WTC11 (cell line): Measurements from ENCODE around the gene CD22. TPM values are rescaled to one million over a fixed set of nuclear protein-coding genes. Genes with fewer than 3 reads are reported as not detected.

ENCODE experiments used
- ATAC-seq: fragments of 200-7000 bp; cut with Tn5 transposase; 2 replicates; pipeline ENCODE4 v1.10.0; 2021; ENCODE audit warnings: mild to moderate bottlenecking, moderate library complexity
- CTCF ChIA-PET: fragments of 300-600 bp; sonication (Branson Sonifier 250); formaldehyde crosslinking; loops from one replicate; lab custom pipeline; 2021; ENCODE audit warnings: antibody characterized with exemption; lab: Charles Lee
- POLR2A ChIA-PET: fragments of 350-600 bp; sonication (Branson Sonifier 250); formaldehyde crosslinking; loops from one replicate; lab custom pipeline; 2021; ENCODE audit warnings: antibody characterized with exemption; lab: Charles Lee
- DNase-seq: peaks from one replicate; pipeline ENCODE4 v3.0.0; 2021; ENCODE audit warnings: low spot score
- H3K27ac Mint-ChIP-seq: 2 replicates; pipeline ENCODE4 v1.8.0; 2021; ENCODE audit warnings: mixed read lengths
- H3K27me3 Mint-ChIP-seq: 2 replicates; pipeline ENCODE4 v1.8.0; 2021; ENCODE audit warnings: low read depth, mild to moderate bottlenecking, moderate library complexity, mixed read lengths
- H3K36me3 Mint-ChIP-seq: 2 replicates; pipeline ENCODE4 v1.8.0; 2021; ENCODE audit warnings: mixed read lengths
- H3K4me1 Mint-ChIP-seq: 2 replicates; pipeline ENCODE4 v1.8.0; 2022; ENCODE audit warnings: mixed read lengths
- H3K4me3 Mint-ChIP-seq: 2 replicates; pipeline ENCODE4 v1.8.0; 2021; ENCODE audit warnings: mild to moderate bottlenecking, moderate library complexity, mixed read lengths
- H3K9me3 Mint-ChIP-seq: 2 replicates; pipeline ENCODE4 v1.8.0; 2021; ENCODE audit warnings: mixed read lengths
- CDX4 ChIP-seq: fragments of 250-450 bp; sonication (Bioruptor Pico); IDR thresholded peaks from 2 replicates; pipeline ENCODE4 v1.9.0; 2021; ENCODE audit warnings: moderate library complexity, mild to moderate bottlenecking, inconsistent platforms, borderline replicate concordance
- CREM ChIP-seq: sonication (generic); formaldehyde crosslinking; IDR thresholded peaks from 2 replicates; pipeline ENCODE4 v1.8.1; 2022; ENCODE audit warnings: mild to moderate bottlenecking, missing genetic modification reagents, moderate library complexity
- IRF1 ChIP-seq: sonication (generic); formaldehyde crosslinking; IDR thresholded peaks from 2 replicates; pipeline ENCODE4 v1.8.0; 2023; ENCODE audit warnings: missing genetic modification reagents
- IRF2 ChIP-seq: sonication (generic); formaldehyde crosslinking; IDR thresholded peaks from 2 replicates; pipeline ENCODE4 v1.8.0; 2022; ENCODE audit warnings: low read depth, missing genetic modification reagents, borderline replicate concordance
- KAT7 ChIP-seq: sonication (generic); formaldehyde crosslinking; IDR thresholded peaks from 2 replicates; pipeline ENCODE4 v1.8.1; 2023; ENCODE audit warnings: missing genetic modification reagents, mild to moderate bottlenecking, borderline replicate concordance
- NFYB ChIP-seq: sonication (generic); formaldehyde crosslinking; conservative IDR thresholded peaks from 2 replicates; pipeline ENCODE4 v1.8.0; 2022; ENCODE audit warnings: low read depth, missing genetic modification reagents
- OVOL2 ChIP-seq: fragments of 250-450 bp; sonication (Bioruptor Pico); IDR thresholded peaks from 2 replicates; pipeline ENCODE4 v1.9.0; 2021; ENCODE audit warnings: mild to moderate bottlenecking, borderline replicate concordance
- TCF7 ChIP-seq: sonication (generic); formaldehyde crosslinking; IDR thresholded peaks from 2 replicates; pipeline ENCODE4 v1.8.0; 2022; ENCODE audit warnings: mild to moderate bottlenecking, low read depth, missing genetic modification reagents, moderate library complexity
- ZMAT4 ChIP-seq: fragments of 250-450 bp; sonication (Bioruptor Pico); IDR thresholded peaks from 2 replicates; pipeline ENCODE4 v1.9.0; 2021; ENCODE audit warnings: mild to moderate bottlenecking
- total RNA-seq: library from RNA; stranded (reverse); gene quantifications from 3 replicates; pipeline ENCODE4 v1.2.3, GENCODE V29; 2021
- TF ChIP-seq, protein P1 (sequence below): sonication (generic); formaldehyde crosslinking; IDR thresholded peaks from 2 replicates; pipeline ENCODE4 v1.8.1; 2023; ENCODE audit warnings: mild to moderate bottlenecking, missing genetic modification reagents, moderate library complexity
- TF ChIP-seq, protein P2 (sequence below): fragments of 250-450 bp; sonication (Bioruptor Pico); IDR thresholded peaks from 2 replicates; pipeline ENCODE4 v1.9.0; 2021; ENCODE audit warnings: mild to moderate bottlenecking
- TF ChIP-seq, protein P3 (sequence below): fragments of 250-450 bp; sonication (Bioruptor Pico); IDR thresholded peaks from 2 replicates; pipeline ENCODE4 v1.9.0; 2021; ENCODE audit warnings: mild to moderate bottlenecking, borderline replicate concordance
- TF ChIP-seq, protein P4 (sequence below): sonication (generic); formaldehyde crosslinking; IDR thresholded peaks from 2 replicates; pipeline ENCODE4 v1.8.0; 2023; ENCODE audit warnings: missing genetic modification reagents, mild to moderate bottlenecking, borderline replicate concordance

The CD22 gene
- total RNA-seq, 1 experiment from 2014 or later = 0.28 TPM

DNA sequence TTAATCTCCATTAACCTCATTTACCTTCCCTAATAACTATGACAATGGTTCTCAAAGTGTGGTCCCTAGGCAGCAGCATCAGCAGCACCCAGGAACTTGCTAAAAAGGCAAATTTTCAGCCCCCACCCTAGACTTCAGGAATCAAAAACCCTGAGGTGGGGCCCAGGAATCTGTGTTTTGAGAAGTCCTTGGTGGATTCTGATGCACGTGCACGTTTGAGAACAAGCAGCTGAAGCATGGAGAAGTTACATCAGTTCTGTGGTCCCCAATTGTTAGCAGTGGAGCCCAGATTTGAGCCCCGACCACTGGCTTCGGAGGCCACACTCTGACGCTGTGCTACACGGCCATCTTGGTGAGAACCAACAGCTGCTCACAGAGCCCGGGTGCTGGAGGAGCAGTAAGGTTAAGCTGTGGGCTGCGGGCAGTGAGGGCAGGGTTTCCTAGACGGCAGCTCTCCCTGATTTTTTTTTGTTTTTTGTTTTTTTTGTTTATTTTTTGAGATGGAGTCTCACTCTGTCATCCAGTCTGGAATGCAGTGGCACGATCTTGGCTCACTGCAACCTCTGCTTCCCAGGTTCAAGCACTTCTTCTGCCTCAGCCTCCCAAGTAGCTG, 14.0 kb upstream of the CD22 start:
- H3K4me1 Mint-ChIP-seq = no peaks in the 10 kb centered on the region
- DNase-seq (no peak), ATAC-seq (no peak)
- CTCF ChIA-PET = interaction anchor here (0.6 to 1.2 kb wide), 5 partner anchors 8 to 248 kb away, joined by 3 to 4 read pairs (median 3); no protein-coding TSS in a partner anchor
- H3K27me3 Mint-ChIP-seq = no peaks in the 10 kb centered on the region
- H3K4me3 Mint-ChIP-seq = no peak overlapping the region
- TF ChIP-seq KAT7 (CRISPR knock-in tag) (no peak), CREM (CRISPR knock-in tag) (no peak), IRF2 (CRISPR knock-in tag) (no peak)
- TF ChIP-seq, protein P1, sequence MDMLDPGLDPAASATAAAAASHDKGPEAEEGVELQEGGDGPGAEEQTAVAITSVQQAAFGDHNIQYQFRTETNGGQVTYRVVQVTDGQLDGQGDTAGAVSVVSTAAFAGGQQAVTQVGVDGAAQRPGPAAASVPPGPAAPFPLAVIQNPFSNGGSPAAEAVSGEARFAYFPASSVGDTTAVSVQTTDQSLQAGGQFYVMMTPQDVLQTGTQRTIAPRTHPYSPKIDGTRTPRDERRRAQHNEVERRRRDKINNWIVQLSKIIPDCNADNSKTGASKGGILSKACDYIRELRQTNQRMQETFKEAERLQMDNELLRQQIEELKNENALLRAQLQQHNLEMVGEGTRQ = no peak
- TF ChIP-seq, protein P2, sequence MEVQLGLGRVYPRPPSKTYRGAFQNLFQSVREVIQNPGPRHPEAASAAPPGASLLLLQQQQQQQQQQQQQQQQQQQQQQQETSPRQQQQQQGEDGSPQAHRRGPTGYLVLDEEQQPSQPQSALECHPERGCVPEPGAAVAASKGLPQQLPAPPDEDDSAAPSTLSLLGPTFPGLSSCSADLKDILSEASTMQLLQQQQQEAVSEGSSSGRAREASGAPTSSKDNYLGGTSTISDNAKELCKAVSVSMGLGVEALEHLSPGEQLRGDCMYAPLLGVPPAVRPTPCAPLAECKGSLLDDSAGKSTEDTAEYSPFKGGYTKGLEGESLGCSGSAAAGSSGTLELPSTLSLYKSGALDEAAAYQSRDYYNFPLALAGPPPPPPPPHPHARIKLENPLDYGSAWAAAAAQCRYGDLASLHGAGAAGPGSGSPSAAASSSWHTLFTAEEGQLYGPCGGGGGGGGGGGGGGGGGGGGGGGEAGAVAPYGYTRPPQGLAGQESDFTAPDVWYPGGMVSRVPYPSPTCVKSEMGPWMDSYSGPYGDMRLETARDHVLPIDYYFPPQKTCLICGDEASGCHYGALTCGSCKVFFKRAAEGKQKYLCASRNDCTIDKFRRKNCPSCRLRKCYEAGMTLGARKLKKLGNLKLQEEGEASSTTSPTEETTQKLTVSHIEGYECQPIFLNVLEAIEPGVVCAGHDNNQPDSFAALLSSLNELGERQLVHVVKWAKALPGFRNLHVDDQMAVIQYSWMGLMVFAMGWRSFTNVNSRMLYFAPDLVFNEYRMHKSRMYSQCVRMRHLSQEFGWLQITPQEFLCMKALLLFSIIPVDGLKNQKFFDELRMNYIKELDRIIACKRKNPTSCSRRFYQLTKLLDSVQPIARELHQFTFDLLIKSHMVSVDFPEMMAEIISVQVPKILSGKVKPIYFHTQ = no peak
- no peaks in the 10 kb centered on the region for H3K9me3 Mint-ChIP-seq
- POLR2A ChIA-PET = no interaction called here
- H3K36me3 Mint-ChIP-seq = no peaks in the 10 kb centered on the region
- H3K27ac Mint-ChIP-seq = no peak overlapping the region

GRCh38 chr19:35315883-35316282, 13.1 kb upstream of the CD22 start:
- no peak for ATAC-seq
- H3K27ac Mint-ChIP-seq = no peak overlapping the region
- no peaks in the 10 kb centered on the region for H3K36me3 Mint-ChIP-seq
- no peak for TF ChIP-seq ZMAT4 (CRISPR knock-in tag)
- TF ChIP-seq, protein P2 = no peak
- TF ChIP-seq, protein P3, sequence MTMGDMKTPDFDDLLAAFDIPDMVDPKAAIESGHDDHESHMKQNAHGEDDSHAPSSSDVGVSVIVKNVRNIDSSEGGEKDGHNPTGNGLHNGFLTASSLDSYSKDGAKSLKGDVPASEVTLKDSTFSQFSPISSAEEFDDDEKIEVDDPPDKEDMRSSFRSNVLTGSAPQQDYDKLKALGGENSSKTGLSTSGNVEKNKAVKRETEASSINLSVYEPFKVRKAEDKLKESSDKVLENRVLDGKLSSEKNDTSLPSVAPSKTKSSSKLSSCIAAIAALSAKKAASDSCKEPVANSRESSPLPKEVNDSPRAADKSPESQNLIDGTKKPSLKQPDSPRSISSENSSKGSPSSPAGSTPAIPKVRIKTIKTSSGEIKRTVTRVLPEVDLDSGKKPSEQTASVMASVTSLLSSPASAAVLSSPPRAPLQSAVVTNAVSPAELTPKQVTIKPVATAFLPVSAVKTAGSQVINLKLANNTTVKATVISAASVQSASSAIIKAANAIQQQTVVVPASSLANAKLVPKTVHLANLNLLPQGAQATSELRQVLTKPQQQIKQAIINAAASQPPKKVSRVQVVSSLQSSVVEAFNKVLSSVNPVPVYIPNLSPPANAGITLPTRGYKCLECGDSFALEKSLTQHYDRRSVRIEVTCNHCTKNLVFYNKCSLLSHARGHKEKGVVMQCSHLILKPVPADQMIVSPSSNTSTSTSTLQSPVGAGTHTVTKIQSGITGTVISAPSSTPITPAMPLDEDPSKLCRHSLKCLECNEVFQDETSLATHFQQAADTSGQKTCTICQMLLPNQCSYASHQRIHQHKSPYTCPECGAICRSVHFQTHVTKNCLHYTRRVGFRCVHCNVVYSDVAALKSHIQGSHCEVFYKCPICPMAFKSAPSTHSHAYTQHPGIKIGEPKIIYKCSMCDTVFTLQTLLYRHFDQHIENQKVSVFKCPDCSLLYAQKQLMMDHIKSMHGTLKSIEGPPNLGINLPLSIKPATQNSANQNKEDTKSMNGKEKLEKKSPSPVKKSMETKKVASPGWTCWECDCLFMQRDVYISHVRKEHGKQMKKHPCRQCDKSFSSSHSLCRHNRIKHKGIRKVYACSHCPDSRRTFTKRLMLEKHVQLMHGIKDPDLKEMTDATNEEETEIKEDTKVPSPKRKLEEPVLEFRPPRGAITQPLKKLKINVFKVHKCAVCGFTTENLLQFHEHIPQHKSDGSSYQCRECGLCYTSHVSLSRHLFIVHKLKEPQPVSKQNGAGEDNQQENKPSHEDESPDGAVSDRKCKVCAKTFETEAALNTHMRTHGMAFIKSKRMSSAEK = no peak
- TF ChIP-seq, protein P4, sequence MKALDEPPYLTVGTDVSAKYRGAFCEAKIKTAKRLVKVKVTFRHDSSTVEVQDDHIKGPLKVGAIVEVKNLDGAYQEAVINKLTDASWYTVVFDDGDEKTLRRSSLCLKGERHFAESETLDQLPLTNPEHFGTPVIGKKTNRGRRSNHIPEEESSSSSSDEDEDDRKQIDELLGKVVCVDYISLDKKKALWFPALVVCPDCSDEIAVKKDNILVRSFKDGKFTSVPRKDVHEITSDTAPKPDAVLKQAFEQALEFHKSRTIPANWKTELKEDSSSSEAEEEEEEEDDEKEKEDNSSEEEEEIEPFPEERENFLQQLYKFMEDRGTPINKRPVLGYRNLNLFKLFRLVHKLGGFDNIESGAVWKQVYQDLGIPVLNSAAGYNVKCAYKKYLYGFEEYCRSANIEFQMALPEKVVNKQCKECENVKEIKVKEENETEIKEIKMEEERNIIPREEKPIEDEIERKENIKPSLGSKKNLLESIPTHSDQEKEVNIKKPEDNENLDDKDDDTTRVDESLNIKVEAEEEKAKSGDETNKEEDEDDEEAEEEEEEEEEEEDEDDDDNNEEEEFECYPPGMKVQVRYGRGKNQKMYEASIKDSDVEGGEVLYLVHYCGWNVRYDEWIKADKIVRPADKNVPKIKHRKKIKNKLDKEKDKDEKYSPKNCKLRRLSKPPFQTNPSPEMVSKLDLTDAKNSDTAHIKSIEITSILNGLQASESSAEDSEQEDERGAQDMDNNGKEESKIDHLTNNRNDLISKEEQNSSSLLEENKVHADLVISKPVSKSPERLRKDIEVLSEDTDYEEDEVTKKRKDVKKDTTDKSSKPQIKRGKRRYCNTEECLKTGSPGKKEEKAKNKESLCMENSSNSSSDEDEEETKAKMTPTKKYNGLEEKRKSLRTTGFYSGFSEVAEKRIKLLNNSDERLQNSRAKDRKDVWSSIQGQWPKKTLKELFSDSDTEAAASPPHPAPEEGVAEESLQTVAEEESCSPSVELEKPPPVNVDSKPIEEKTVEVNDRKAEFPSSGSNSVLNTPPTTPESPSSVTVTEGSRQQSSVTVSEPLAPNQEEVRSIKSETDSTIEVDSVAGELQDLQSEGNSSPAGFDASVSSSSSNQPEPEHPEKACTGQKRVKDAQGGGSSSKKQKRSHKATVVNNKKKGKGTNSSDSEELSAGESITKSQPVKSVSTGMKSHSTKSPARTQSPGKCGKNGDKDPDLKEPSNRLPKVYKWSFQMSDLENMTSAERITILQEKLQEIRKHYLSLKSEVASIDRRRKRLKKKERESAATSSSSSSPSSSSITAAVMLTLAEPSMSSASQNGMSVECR = no peak
- TF ChIP-seq CDX4 = no peak
- no peak for TF ChIP-seq NFYB (CRISPR knock-in tag)
- no peak for TF ChIP-seq TCF7 (CRISPR knock-in tag)
- no peak for TF ChIP-seq OVOL2 (CRISPR knock-in tag)
- no peak for TF ChIP-seq IRF1 (CRISPR knock-in tag)

More at GRCh38 chr19:35315883-35316282, 13.1 kb upstream of the CD22 start:
- no peak for DNase-seq
- no peak overlapping the region for H3K4me3 Mint-ChIP-seq
- no peaks in the 10 kb centered on the region; the same call in 1 of the 2 replicates for H3K27me3 Mint-ChIP-seq
- ChIA-PET POLR2A (no interaction called here), CTCF (interaction anchor here (0.6 to 1.0 kb wide), 3 partner anchors 9 to 37 kb away, joined by 3 read pairs; no protein-coding TSS in a partner anchor)
- no peaks in the 10 kb centered on the region for H3K4me1 Mint-ChIP-seq
- H3K9me3 Mint-ChIP-seq = no peaks in the 10 kb centered on the region
